RWPE1 (cell line): ENCODE results near the gene ZNF396.

Experiments
- CTCF ChIA-PET: fragments of 350-600 bp; sonication (Branson Sonifier 250); formaldehyde crosslinking; extraction: SDS; loops from one replicate; lab custom pipeline; 2021; lab: Yijun Ruan, JAX
- POLR2A ChIA-PET: fragments of 400-600 bp; formaldehyde crosslinking; extraction: SDS; loops from one replicate; lab custom pipeline; 2020; ENCODE audit warnings: antibody characterized with exemption; ENCODE audit not compliant: low non-redundant PET; lab: Yijun Ruan, JAX
- DNase-seq: peaks from one replicate; pipeline ENCODE4 v3.0.0; 2012; ENCODE audit warnings: low spot score
- H3K27ac ChIP-seq: fragments of 450-650 bp; 2 replicates; pipeline ENCODE4 v1.5.1; 2017
- CTCF ChIP-seq: fragments of 450-650 bp; conservative IDR thresholded peaks from 2 replicates; pipeline ENCODE4 v1.5.1; 2017; ENCODE audit warnings: low read depth, mild to moderate bottlenecking

Gene ZNF396

GRCh38 chr18:35389095-35389618 lies 12.0 kb upstream of the ZNF396 start:
- TF ChIP-seq CTCF, result no peak
- CTCF ChIA-PET, result no interaction called here
- no peak for DNase-seq
- no peak overlapping the region for H3K27ac ChIP-seq
- POLR2A ChIA-PET, result no interaction called here

- no peak for DNase-seq
- no peak for TF ChIP-seq CTCF
- H3K27ac ChIP-seq, result no peak overlapping the region
- ChIA-PET CTCF (interaction anchor here (0.9 to 1.1 kb wide), 2 partner anchors 13 to 16 kb away, joined by 4 to 6 read pairs; no protein-coding TSS in a partner anchor), POLR2A (no interaction called here)
These were observed 10.0 kb upstream of the ZNF396 start for GRCh38 chr18:35387152-35387571.

- DNase-seq, result no peak
- no peak overlapping the region for H3K27ac ChIP-seq
- peak; percentile 70 for TF ChIP-seq CTCF
- ChIA-PET CTCF (interaction anchor here (0.6 to 1.1 kb wide), 6 partner anchors 12 to 589 kb away, joined by 3 to 6 read pairs (median 3); no protein-coding TSS in a partner anchor), POLR2A (no interaction called here)
These were observed 9.5 kb upstream of the ZNF396 start for GRCh38 chr18:35386600-35387100.

- ChIA-PET CTCF (no interaction called here), POLR2A (no interaction called here)
- no peak for DNase-seq
- no peak for TF ChIP-seq CTCF
- no peak overlapping the region for H3K27ac ChIP-seq
These were observed 6.0 kb upstream of the ZNF396 start for GRCh38 chr18:35383136-35383535.

- ChIA-PET CTCF (no interaction called here), POLR2A (no interaction called here)
- TF ChIP-seq CTCF, result no peak
- DNase-seq, result no peak
- no peak overlapping the region for H3K27ac ChIP-seq
These were observed 2.3 kb upstream of the ZNF396 start for GRCh38 chr18:35379421-35379820.

- ChIA-PET CTCF (no interaction called here), POLR2A (no interaction called here)
- TF ChIP-seq CTCF, result no peak
- DNase-seq, result no peak
- H3K27ac ChIP-seq, result no peak overlapping the region
These were observed 1.4 kb upstream of the ZNF396 start for GRCh38 chr18:35378574-35378896.
